Endothelial cell of umbilical vein (primary cell): ENCODE measurements around the gene LGALSL. TPM values are rescaled to one million over a fixed set of nuclear protein-coding genes. Genes with fewer than 3 reads are reported as not detected.
A peak's percentile ranks its signal among the peaks of the same experiment; 100 is the strongest.

Experiments used
- BruUV-seq: library from RNA; stranded (reverse); fragments of 400-500 nt; replicated peaks from 2 replicates; lab custom pipeline; 2021; lab: Mats Ljungman, UMichigan
- CTCF ChIA-PET: fragments of 300-600, 350-600 bp; sonication (Branson Sonifier 250); formaldehyde crosslinking; loops from one replicate; lab custom pipeline; 2021; ENCODE audit warnings: antibody characterized with exemption, inconsistent platforms; lab: Charles Lee
- POLR2A ChIA-PET: fragments of 300-600, 350-600 bp; sonication (Branson Sonifier 250); formaldehyde crosslinking; loops from one replicate; lab custom pipeline; 2021; ENCODE audit warnings: antibody characterized with exemption, inconsistent platforms; lab: Charles Lee
- DNase-seq: peaks from one replicate; pipeline ENCODE4 v3.0.0-alpha.2; 2011; ENCODE audit warnings: low read depth, low spot score
- FAIRE-seq: peaks from 2 replicates; lab custom pipeline; 2011; peaks lifted over from hg19 to GRCh38; lab: Jason Lieb, UNC
- H2AFZ ChIP-seq: 2 replicates; pipeline ENCODE4 v1.6.0; 2012; ENCODE audit warnings: low read depth, low read length, control low read depth, inconsistent platforms
- H3K27ac ChIP-seq: 2 replicates; pipeline ENCODE4 v1.5.1; 2011; ENCODE audit warnings: low read depth, mild to moderate bottlenecking, control low read depth, low read length, moderate library complexity; ENCODE audit not compliant: insufficient read depth
- H3K27me3 ChIP-seq, 2 experiments: 2 replicates each; pipeline versions ENCODE4 v1.6.0 to v1.6.1; 2011; ENCODE audit warnings: low read length in 2 of 2, mixed read lengths in 1 of 2; ENCODE audit not compliant: control insufficient read depth in 2 of 2, insufficient read depth in 2 of 2
- H3K36me3 ChIP-seq, 2 experiments: 2 replicates in 1 of 2; 3 replicates in 1 of 2; pipeline ENCODE4 v1.5.1; 2011; ENCODE audit warnings: low read length in 2 of 2, mild to moderate bottlenecking in 1 of 2, moderate library complexity in 1 of 2; ENCODE audit not compliant: control insufficient read depth in 2 of 2, insufficient read depth in 2 of 2; ENCODE audit errors: extremely low read depth in 1 of 2
- H3K4me1 ChIP-seq: 3 replicates; pipeline ENCODE4 v1.5.1; 2011; ENCODE audit warnings: mild to moderate bottlenecking, low read length; ENCODE audit not compliant: control insufficient read depth, insufficient read depth; ENCODE audit errors: extremely low read depth
- H3K4me2 ChIP-seq: 2 replicates; pipeline ENCODE4 v1.6.1; 2011; ENCODE audit warnings: low read length, control low read depth, mixed read lengths; ENCODE audit not compliant: insufficient read depth
- H3K4me3 ChIP-seq, 3 experiments: fragments of 200-600 bp in 1 of 3; sonication (generic), shearing (Covaris generic) in 1 of 3; replicated peaks in 1 of 3; 2 replicates each; pipeline ENCODE4 v1.5.1; 2011 to 2016; ENCODE audit warnings: control low read depth in 3 of 3, low read length in 3 of 3, mild to moderate bottlenecking in 2 of 3, inconsistent platforms in 1 of 3, low read depth in 1 of 3, moderate library complexity in 1 of 3; ENCODE audit not compliant: insufficient read depth in 1 of 3
- H3K79me2 ChIP-seq: 2 replicates; pipeline ENCODE4 v1.6.0; 2012; ENCODE audit warnings: low read length, inconsistent platforms; ENCODE audit not compliant: control insufficient read depth, insufficient read depth
- H3K9ac ChIP-seq: replicated peaks from 2 replicates; pipeline ENCODE3; 2011; ENCODE audit warnings: low read length, control low read depth; ENCODE audit not compliant: insufficient read depth; ENCODE audit errors: extremely low read depth
- H3K9me1 ChIP-seq: replicated peaks from 3 replicates; pipeline ENCODE4 v1.6.0; 2011; ENCODE audit warnings: mild to moderate bottlenecking, low read length; ENCODE audit not compliant: control insufficient read depth, insufficient read depth; ENCODE audit errors: extremely low read depth
- H3K9me3 ChIP-seq: replicated peaks from 2 replicates; pipeline ENCODE4 v1.5.1; 2012; ENCODE audit warnings: low read length, inconsistent platforms; ENCODE audit not compliant: control insufficient read depth, insufficient read depth
- H4K20me1 ChIP-seq: replicated peaks from 2 replicates; pipeline ENCODE3; 2011; ENCODE audit warnings: mild to moderate bottlenecking, low read length; ENCODE audit not compliant: control insufficient read depth, insufficient read depth; ENCODE audit errors: extremely low read depth
- POLR2A ChIP-seq: IDR thresholded peaks from 2 replicates; pipeline ENCODE4 v1.6.1; 2012; ENCODE audit warnings: low read depth, mild to moderate bottlenecking, control low read depth, low read length
- dilution Hi-C: fragments of 300-500 bp; cut with MboI; formaldehyde crosslinking; loops from one replicate; pipeline ENCODE4 v1.15.0; 2019; ENCODE audit warnings: low sequenced_read_pairs; ENCODE audit not compliant: extremely low pct_ligation_motif_present
- intact Hi-C: fragments of 100-400 bp; cut with micrococcal nuclease; formaldehyde crosslinking; loops from one replicate; pipeline ENCODE4 v1.10.0; 2022
- polyA plus RNA-seq, 4 experiments: library from polyadenylated mRNA; depleted of rRNA in 3 of 4; stranded (reverse) in 3 of 4; unstranded in 1 of 4; fragments of >200 nt; gene quantifications; 2 replicates each; pipeline versions ENCODE4 v1.2.1 to v1.2.3, GENCODE V29; 2011 to 2012; ENCODE audit warnings: missing spikeins in 1 of 4
- total RNA-seq: library from RNA; stranded (reverse); gene quantifications from 2 replicates; pipeline ENCODE4 v1.2.3, GENCODE V29; 2021
- TF ChIP-seq, protein P1 (sequence below), 2 donors: IDR thresholded peaks; 1 replicate in 1 of 2; 2 replicates in 1 of 2; pipeline ENCODE4 v1.5.1; 2011; ENCODE audit warnings: low read length in 2 of 2, mild to moderate bottlenecking in 2 of 2, moderate library complexity in 2 of 2, control low read depth in 1 of 2, inconsistent platforms in 1 of 2, low read depth in 1 of 2; ENCODE audit not compliant: insufficient read depth in 1 of 2; ENCODE audit errors: extremely low read depth in 1 of 2

LGALSL gene
- total and polyA plus RNA-seq, 2 donors (not counting 3 experiments of a cell fraction or from before 2014, with no cell fraction given), result 2.3 to 2.6 TPM

DNA sequence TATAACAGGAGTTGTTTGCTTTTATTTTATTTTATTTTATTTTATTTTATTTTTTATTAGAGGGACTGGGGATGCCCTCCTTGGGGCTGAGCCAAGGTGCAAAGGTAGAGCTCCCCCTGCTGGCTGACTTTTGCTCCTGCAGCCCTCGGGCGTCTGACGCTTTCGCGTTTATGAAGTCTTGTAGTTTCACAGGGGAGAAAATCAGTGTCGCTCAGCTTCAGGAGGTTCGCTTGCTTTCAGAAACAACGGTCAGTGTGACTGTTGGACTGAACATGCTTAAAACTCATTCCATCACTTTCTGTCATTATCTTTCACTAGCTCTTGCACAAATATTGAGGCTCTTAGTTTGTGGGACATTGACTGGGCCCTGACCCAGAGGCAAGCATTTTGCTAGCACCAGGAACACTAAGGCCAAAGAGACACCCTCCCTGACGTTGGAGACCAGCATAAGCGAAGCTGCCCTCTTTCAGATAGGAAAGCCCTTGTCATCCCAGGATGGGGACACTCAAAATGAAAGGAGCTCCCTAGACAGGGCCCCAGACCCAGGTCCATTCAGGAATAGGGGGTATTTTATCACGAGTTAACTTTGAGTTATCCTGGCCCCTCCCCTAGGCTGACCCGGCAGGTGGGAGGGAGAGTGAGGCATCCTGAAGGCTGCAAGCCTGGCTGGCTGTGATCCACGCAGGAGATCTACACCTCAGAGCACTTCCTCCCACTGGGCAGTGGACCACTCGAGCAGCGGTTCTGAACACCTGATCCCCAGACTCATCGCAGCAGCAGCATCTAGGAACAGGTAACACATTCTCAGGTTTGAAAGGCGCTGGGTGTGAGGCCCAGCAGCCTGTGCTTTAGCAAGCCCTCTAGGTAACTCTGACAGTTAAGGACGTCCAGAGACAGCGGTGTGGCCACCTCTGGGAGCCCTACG lies 34.4 kb downstream of the LGALSL start:
- FAIRE-seq, result peak; percentile 89
- TF ChIP-seq POLR2A, result no peak
- TF ChIP-seq, protein P1, sequence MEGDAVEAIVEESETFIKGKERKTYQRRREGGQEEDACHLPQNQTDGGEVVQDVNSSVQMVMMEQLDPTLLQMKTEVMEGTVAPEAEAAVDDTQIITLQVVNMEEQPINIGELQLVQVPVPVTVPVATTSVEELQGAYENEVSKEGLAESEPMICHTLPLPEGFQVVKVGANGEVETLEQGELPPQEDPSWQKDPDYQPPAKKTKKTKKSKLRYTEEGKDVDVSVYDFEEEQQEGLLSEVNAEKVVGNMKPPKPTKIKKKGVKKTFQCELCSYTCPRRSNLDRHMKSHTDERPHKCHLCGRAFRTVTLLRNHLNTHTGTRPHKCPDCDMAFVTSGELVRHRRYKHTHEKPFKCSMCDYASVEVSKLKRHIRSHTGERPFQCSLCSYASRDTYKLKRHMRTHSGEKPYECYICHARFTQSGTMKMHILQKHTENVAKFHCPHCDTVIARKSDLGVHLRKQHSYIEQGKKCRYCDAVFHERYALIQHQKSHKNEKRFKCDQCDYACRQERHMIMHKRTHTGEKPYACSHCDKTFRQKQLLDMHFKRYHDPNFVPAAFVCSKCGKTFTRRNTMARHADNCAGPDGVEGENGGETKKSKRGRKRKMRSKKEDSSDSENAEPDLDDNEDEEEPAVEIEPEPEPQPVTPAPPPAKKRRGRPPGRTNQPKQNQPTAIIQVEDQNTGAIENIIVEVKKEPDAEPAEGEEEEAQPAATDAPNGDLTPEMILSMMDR (IDR thresholded peaks at IDR 0.05; ENCODE audit: extremely low read depth in 1 of 2, insufficient read depth in 1 of 2, low read depth in 1 of 2, low read length in 2 of 2), result peak; percentile 87 to 92
- DNase-seq, result peak; percentile 55
- Histone ChIP-seq H3K27ac (no peak overlapping the region), H3K9me1 (no peaks in the 10 kb centered on the region), H3K4me2 (no peak overlapping the region), H2AFZ (peak overlapping the region; percentile 1), H3K27me3 (peaks cover 10 to 19% of the 10 kb centered on the region in 2 experiments), H3K9me3 (no peaks in the 10 kb centered on the region), H3K9ac (no peak overlapping the region), H4K20me1 (no peaks in the 10 kb centered on the region), H3K79me2 (no peaks in the 10 kb centered on the region), H3K36me3 (no peaks in the 10 kb centered on the region), H3K4me3 (no peak overlapping the region), H3K4me1 (peaks cover 31% of the 10 kb centered on the region)
- POLR2A ChIA-PET, result interaction anchor here (1.2 kb wide), 1 partner anchor 158 kb away, joined by 3 read pairs; no protein-coding TSS in a partner anchor
- CTCF ChIA-PET, result interaction anchor here (0.5 to 4.0 kb wide), 51 partner anchors 9 to 439 kb away, joined by 3 to 185 read pairs (median 6); partner anchors contain the start of genes AFTPH and LGALSL
- no TSS peak for BruUV-seq
- intact Hi-C loops, result loop anchor here (1.0 kb wide), 4 partner anchors 34 to 439 kb away; partner anchors contain the start of genes LGALSL and PELI1
- dilution Hi-C loops, result no loop called here
